Stimulated activated CD8-positive, alpha-beta memory T cell treated with anti-CD3 and anti-CD28 coated beads, Interleukin-12 subunit alpha, Interleukin-12 subunit beta, amount 100 ng/mL, for 1 hour (primary cell): ENCODE results near the gene NLGN2.
"Not testable (repeated sequence)": the region's sequence is repeated elsewhere in the genome, so short reads cannot be mapped to it uniquely, and the experiment has no call there.

Experiments used
- DNase-seq: peaks from one replicate; pipeline ENCODE4 v3.0.0-alpha.2; 2020; ENCODE audit warnings: low read depth

NLGN2 gene

DNA sequence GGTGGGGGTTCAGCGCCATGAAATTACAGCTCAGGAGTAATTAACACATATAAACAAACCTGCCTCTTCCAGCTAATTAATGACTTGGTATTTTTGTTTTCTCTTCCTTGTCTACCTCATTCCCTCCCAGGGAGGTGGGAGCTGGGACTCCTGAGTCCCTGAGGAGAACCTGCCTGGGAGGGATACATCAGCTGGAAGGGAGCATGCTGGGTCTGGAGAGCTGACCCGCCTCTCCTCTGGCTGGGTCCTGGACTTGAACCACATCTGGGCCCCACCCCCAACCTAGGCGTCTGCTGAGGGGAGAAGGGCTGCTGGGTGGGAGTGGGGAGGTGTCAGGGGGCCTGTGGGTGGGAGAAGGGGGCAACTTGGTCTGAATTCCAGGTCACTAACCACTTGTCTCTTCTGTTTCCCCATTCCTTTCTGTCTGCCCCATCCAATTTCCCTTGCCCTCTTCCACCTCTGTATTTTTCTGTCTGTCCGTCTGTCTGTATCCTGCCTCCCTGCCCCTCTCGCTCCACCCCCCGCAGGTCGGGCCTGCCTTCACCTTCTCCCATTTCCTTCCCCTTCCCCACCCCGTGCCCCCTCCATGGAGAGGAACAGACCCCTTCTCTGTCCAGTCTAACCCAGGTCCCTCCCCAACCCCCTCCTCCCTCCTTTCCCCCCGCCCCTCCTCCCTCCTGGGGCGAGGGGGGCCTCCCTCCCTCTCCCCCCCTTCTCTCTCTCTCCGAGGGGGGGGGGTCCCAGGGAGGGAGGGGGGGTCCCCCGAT lies at the start of gene NLGN2:
NLGN2 (plus strand) TSS at position 361 of the 767 bp plus-strand sequence. CDS start 411 bp downstream, outside the sequence.
- DNase-seq: no peak

DNA sequence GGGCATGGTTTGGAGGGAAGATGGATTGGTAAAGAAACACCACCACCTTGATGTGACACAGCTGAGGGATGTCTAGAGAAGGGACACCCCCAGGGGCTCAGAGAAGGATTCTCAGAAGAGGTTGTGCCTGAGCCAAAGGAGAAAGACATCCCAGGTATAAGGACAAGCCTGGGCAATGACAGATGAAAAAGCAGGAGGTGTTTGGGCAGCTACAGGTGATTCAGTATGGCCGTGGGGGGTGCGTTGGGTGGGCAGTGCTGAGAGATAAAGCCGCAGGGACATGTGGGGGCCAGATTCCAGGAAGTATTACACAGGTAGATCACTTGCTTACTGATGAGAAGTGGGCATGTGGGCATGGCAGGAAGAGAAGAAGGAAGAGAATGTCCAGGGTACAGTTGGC lies 45.7 kb upstream of the NLGN2 start:
- DNase-seq: no peak

DNA sequence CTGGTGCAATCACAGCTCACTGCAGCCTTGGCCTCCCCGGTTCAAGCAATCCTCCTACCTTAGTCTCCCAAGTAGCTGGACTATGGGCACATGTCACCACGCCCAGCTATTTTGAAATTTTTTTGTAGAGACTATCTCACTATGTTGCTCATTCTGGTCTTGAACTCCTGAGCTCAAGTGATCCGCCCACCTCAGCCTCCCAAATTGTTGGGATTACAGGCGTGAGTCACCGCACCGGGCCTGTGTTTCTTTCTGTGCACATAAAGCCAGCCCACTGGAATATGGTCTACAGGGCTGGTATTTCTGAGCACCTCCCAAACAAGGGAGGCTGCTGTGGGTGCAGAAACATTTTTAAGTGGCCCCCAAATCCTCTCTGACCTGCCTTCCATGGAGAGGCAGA lies 44.3 kb upstream of the NLGN2 start:
- no peak for DNase-seq

DNA sequence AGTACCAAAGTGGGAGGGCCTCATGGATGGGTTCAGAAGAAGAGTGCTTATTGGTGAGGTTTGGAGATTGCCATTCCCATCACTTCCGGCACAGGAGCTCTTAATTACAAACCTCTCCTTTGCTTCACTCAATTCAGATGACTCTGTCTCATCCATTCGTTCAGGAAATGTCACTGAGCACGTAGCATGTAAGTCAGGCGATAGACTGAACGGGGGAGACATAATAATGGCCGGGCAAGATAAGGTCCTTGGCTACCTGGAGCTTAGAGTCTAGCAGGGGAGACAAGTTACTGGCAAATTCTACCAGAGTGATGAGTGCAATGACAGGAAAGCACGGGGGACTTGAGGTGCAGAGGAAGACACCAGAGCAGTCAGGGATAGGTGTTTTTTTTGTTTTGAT lies 41.7 kb upstream of the NLGN2 start:
- not testable (repeated sequence) for DNase-seq

DNA sequence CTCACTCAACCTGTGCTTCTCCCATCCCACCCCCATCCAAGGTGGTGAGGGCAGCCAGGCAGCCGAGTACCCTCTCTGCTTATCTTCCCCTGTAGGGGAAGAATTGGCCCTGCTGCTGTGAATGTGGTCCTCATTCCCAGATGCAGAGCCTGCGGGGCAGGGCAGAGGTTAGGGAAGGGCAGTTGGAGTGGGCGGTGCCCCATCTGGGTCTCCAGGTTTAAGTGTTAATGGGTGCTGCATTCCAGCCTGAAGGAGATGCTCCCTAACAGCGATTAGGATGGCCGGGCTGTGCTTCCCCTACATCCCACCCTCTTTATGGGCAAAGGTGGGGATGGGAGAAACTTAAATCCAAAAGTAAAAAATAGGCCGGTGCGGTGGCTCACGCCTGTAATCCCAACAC lies 40.6 kb upstream of the NLGN2 start:
- no peak for DNase-seq

DNA sequence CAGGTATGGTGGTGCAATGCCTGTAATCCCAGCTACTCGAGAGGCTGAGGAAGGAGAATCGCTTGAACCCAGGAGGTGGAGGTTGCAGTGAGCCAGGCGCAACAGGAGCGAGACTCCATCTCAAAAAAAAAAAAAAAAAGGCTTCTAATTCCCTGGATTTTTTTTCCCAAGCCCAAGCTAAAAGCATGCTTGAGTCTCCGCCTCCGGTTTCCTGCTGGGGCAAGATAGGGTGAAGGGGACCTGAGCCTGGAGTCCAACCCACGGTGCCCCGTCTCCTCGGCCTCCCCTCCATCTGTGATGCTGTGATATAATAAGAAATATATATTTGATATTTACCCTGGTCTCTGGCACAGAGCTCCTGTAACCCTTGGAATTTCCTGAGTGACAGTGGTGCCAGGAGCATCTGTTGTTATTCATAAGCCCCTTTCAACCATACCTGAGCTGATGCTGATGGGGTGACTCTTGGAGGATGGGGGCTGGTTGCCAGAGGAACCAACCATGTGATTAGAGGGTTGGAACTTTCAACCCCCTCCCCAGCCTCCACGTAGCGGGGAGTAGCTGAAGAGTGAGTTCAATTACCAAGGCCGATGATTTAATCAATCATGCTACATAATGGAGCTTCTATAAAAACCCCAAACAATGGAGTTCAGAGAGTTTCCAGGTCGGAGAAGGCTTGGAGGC lies 39.6 kb upstream of the NLGN2 start:
- DNase-seq: no peak

DNA sequence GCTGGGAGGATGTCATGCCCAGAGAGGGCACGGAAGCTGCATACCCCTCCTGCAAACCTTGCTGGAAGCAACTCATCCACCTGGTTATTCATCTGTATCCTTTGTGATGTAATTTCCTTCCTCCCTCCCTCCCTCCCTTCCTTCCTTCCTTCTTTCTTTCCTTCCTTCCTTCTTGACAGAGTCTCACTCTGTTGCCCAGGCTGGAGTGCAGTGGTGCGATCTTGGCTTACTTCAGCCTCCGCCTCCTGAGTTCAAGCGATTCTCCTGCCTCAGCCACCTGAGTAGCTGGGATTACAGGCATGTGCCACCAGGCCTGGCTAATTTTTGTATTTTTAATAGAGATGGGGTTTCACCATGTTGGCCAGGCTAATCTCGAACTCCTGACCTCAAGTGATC lies 39.0 kb upstream of the NLGN2 start:
- not testable (repeated sequence) for DNase-seq

DNA sequence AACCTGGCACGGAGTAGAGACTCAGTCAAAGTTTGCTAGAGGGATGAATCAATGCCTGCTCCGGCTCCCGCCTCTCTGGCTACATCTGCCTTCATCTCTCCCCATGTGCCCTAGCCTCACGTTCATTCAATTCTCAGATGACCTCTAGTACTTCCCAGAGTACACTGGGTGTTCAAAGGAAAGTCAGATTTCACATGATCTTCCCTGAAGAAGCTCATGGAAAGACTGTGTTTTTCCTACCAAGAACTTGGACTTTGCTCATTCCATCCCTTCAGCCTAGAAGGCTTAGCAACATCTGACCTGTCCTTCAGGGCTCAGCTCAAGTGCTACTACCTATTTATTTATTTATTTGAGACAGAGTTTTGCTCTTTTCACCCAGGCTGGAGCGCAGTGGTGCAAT lies 37.8 kb upstream of the NLGN2 start:
- no peak for DNase-seq

DNA sequence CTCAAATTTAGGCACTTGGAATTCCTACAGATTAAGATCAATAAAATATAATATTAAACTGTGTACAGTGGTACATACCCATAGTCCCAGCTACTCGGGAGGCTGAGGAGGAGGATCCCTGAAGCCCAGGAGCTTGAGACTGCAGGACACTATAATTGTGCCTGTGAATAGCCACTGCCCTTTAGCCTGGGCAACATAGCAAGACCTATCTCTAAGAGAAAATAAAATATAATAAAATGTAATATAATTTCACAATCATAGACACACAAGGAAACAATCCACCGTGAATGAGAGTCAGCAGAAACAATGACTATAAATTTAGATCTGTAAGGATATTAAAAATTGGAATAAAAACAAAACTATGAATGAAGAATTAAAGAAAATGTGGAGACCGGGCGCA lies 36.8 kb upstream of the NLGN2 start:
- no peak for DNase-seq

DNA sequence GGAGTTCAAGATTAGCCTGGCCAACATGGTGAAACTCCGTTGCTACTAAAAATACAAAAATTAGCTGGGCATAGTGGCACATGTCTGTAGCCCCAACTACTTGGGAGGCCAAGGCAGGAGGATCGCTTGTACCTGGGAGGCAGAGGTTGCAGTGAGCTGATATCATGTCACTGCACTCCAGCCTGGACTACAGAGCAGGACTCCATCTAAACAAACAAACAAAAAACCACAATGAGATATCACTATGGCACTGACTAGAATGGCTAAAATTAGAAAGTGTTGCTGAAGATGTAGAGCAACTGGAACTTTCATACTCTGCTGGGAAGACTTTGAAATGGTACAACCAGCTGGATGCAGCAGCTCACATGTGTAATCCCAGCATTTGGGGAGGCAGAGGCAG lies 33.3 kb upstream of the NLGN2 start:
- DNase-seq: no peak

DNA sequence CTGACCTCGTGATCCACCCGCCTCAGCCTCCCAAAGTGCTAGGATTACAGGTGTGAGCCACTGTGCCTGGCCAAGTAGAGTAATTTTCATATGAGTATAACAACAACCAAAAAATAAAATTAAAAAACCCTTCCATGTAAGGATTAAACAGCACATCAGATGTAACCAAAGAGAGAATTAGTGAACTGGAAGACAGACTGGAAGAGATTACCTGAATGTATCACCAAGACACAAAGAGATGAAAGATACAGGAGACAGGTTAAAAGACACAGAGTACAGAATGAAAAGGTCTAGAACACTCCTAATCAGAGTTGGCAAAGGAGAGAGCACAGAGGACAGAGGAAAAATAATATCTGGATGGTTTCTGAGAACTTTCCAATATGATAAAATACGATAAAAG lies 28.5 kb upstream of the NLGN2 start:
- DNase-seq: no peak

DNA sequence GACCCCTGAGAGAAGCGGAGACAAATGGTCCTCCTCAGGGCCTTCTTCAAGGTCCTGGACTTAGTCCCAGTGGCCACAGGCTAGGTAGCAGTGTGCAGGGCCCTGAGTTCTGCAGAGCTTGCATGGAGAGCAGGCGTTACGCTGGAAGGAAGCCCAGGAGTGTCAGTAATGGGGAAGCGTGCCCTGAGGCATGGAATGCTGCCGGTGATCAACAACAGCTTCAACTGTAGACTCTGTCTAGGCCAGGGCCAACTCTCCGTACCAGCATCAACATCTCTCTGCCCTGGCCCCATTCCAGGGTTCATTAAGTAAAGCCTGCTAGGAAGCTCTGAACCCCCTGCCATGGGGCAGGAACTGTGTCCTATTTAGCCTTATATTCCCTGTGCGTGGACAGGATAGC lies 27.3 kb upstream of the NLGN2 start:
- DNase-seq: no peak

DNA sequence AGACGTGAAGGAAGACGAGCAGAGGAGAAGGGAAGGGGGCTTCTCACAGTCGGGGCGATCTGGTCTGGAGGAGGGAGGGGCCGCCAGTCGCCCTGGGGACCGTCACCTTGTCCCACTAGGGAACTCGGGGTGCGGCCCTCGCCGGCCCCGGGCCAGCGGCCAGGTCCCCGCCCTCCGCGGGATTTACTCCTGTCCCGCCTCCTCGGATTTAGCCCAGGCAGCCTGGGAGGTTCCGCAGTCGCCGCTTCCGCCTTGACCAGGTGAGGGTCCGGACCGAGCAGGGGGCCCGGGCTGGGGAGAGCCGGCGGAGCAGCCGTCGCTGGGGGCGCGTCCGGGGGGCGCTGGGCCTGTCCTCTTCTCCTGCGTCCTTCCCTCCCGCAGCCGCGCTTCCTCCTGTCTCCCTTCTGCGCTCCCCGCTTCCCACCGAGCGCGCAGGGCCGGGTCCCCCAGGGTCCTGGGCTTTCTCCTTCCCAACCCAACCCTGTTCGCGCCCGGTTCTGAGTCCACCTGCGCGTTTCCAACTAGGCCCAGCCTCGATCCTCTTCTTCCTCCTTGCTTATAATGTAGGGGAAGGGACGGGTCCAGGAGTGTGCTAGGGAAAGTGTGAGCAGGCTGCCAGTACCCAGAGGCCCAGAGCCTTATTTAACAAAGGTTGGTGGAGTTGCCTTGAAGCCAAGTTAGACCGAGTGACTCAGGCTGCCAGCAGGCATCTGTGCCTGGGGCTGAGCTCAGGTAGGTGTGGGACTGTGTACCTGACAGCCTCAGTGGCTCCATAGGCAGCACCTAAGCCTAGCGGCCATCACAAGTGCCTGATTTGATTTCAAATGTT lies 26.6 kb upstream of the NLGN2 start, which contains the start of gene TNK1:
TNK1 (plus strand) TSS at position 235 of the 829 bp plus-strand sequence. CDS start 1,838 bp downstream, outside the sequence.
- no peak for DNase-seq

DNA sequence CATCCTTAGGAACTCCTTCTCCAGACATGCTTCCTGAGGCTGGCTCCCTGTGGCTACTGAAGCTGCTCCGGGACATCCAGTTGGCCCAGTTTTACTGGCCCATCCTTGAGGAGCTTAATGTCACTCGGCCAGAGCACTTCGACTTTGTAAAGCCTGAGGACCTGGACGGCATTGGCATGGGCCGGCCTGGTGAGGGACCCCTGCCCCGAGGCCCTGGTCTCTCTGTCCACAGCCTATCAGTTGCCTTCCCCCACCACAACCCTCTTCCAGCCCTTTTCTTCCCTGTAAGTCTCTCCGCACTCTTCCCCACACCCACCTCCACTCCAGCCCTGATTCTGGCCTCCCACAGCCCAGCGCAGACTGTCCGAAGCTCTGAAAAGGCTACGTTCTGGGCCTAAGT lies 24.7 kb upstream of the NLGN2 start:
- DNase-seq: no peak

DNA sequence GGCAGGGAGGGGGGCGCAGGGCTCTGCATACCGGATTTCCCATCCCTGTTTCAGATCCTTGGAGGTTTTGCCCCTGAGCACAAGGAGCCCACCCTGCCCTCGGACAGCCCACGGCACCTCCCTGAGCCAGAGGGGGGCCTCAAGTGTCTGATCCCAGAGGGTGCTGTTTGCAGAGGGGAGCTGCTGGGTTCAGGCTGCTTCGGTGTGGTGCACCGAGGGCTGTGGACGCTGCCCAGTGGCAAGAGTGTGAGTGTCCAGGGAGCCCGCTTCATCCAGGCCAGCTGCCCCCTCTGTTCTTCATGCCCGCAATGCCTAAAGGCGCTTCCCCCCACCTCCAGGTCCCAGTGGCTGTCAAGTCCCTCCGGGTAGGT lies 24.3 kb upstream of the NLGN2 start:
- DNase-seq: no peak

DNA sequence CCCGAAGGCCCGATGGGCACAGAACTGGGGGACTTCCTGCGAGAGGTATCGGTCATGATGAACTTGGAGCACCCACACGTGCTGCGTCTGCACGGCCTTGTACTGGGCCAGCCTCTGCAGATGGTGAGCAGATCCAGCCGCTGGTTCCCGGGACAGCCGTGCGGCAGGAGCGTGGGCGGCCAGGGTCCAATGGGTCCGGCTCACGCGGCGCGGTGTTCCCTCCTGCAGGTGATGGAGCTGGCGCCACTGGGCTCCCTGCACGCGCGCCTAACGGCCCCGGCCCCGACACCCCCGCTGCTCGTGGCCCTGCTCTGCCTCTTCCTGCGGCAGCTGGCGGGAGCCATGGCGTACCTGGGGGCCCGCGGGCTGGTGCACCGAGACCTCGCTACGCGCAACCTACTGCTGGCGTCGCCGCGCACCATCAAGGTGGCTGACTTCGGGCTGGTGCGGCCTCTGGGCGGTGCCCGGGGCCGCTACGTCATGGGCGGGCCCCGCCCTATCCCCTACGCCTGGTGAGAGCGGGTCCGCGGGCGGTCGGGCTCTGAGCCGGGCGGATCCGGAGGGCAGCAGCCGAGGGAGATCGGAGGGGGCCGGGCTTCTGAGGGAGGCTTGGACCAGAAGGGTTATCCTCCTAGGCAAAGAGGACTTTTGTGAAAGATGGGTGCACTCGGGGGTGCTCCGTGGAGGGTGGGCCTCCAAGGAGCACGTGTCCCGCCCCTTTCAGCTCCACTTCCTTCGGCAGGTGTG lies 23.7 kb upstream of the NLGN2 start:
- DNase-seq: peak; percentile 57

DNA sequence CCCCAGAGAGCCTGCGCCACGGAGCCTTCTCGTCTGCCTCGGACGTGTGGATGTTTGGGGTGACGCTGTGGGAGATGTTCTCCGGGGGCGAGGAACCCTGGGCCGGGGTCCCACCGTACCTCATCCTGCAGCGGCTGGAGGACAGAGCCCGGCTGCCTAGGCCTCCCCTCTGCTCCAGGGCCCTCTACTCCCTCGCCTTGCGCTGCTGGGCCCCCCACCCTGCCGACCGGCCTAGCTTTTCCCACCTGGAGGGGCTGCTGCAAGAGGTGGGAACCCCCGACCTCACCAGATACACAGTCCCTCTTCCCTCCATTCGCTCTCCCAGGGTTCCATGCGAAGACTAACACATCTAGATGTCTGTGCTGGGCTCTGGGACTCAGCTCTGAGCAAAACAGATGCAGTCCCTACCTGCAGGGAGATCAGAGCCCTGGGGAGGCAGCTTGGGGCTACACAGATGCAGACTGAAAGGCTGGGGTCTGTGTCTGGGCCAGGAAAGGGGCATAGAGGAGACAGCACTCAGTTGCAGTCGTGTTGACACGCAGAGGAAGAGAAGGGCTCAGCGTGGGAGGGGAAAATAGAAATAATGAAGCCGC lies 23.1 kb upstream of the NLGN2 start:
- DNase-seq: no peak

DNA sequence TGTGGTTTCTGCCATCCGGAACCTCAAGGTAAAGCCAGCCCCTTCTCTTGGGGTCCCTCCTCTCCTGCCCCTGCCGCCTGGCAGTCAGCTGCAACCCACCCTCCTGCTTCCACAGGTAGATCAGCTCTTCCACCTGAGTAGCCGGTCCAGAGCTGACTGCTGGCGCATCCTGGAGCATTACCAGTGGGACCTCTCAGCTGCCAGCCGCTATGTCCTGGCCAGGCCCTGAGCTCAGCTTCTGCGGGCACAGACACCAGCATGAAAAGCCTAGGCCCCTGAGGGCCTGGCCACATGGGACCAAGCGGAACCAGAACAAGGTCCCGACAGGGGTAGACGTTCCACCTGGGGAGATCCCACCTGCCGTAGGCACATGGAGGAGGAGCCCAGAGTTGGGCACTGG lies 18.8 kb upstream of the NLGN2 start:
- DNase-seq: no peak

DNA sequence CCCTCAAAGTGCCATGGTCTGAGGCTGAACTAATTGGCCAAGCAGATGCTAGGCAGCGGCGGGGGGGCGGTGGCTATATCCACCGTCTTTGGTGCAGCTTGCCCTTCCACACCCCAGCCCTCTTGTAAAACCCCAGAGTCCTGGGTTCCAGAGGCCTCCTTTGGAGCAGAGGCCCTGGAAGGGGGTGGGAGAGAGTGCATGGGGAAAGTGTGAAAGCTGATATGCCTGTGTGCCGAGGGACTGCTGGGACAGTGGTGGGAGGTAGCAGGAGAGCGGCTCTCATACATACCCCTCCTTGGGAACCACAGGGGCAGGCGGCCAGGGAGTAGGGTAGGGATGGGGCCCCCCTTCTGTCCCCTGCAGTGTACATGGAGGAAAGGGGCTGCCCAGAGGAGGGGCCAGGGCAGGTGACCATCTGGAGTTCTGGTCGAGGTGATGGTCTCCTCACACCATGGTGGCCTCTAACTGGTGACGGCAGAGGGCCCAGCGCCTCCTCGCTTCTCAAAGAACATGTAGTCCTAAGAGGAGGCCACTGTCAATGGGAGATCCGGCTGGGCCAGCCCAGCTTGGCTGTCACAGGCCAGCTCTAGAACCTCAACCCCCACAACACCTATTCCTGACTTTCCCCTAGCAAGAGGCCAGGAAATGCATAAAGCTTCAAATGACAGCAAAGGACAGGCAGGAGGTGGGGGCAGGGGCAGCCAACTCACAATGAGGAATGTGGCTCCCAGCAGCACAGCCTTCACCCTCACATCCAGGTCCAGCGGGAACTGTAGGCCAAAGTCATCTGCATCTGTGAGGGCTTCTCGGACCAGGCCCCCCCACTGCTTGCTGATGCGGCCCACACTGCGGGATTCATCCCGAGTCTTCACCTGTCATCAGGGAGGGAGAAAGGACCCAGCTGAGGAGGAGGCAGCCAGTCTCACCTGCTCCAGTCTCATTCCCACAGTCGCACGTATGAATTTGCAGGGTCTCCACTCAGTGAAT lies 17.4 kb upstream of the NLGN2 start:
- no peak for DNase-seq

DNA sequence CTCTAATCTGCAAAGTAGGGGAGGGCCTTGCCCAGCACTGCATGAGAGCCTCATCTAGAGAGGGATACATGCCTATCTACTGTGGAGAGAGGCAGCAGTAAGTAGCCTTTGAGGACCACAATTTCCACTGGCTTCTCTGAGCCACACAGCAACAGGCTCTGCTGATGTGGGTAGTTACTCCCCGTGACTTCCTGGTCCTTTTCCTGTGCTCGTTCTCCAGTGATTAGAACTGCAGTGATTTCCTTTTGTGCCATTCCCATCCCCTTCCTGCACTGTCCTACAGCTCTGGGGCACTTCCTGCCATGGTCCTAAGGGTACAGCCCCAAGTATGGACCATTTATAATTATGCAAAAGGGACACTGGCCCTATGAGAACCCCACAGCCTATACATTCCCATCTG lies 16.3 kb upstream of the NLGN2 start:
- no peak for DNase-seq
